Erythroblast (primary cell): ENCODE data around the gene C11orf16.
"Not testable (repeated sequence)": the region's sequence is repeated elsewhere in the genome, so short reads cannot be mapped to it uniquely, and the experiment has no call there.

Experiments
- DNase-seq, 2 experiments: peaks; one replicate each; lab custom pipeline; 2025; lab: John Stamatoyannopoulos, UW
- GATA1 ChIP-seq: IDR thresholded peaks from 2 replicates; pipeline ENCODE4 v1.6.1; 2011; ENCODE audit warnings: low read depth, mild to moderate bottlenecking, control low read depth, low read length, moderate library complexity
- POLR2A ChIP-seq: IDR thresholded peaks from 2 replicates; pipeline ENCODE4 v1.6.1; 2011; ENCODE audit warnings: mild to moderate bottlenecking, low read length

Gene C11orf16, protein sequence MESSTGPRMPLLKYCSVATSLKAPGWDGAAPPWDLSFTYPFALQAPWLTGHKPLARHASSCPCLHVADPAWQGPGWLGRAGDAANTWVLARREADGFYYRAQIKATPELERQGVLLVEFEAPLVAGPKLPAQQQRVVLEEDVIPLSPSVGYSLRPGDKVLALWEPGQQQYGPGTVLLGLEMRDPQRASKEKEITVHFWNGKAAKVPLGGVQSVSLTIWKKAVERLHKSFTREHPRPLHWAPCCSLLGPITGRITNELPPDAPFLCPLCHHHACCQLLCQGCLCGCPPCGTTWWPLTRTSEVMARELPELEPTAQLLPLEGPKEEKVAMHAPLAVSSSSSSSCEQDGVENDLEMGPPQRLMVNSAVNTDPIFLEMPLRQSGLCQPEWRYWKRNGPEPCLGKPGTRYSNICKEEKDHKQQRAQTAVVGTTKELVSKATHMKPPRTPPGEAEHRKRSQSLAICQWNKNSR

GRCh38 chr11:8932564-8933180 lies at the start of gene C11orf16:
Gene C11orf16 (minus strand): TSS chr11:8932947. CDS start chr11:8932308, 639 bp downstream.
- no peak for TF ChIP-seq POLR2A
- TF ChIP-seq GATA1, result no peak
- DNase-seq, result no peak

GRCh38 chr11:8980485-8980884 lies 47.7 kb upstream of the C11orf16 start:
- TF ChIP-seq GATA1 (no peak), POLR2A (no peak)

GRCh38 chr11:8979365-8979764 lies 46.6 kb upstream of the C11orf16 start:
- not testable (repeated sequence) for DNase-seq

More at GRCh38 chr11:8980485-8980884, 47.7 kb upstream of the C11orf16 start:
- no peak for DNase-seq

GRCh38 chr11:8973121-8973520 lies 40.4 kb upstream of the C11orf16 start:
- no peak for DNase-seq
- TF ChIP-seq GATA1 (no peak), POLR2A (no peak)

DNA sequence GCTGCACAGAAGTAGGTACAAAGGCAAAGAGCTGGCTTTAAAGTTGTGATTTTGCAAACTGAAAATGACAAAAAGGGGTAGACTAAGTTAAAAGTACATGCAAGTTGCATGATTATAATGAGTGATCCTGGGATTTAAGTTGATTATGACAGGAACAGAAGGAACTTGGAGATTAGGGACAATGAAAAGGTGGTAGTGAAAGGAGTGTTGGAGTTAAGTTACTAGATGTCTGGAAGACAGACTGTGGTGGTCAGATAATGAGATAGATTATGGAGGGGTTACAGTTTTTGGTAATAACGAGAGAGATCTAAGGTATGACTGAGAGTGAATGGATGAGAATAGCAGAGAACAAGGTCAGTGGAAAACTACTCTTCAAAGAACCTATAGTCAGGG lies 39.2 kb upstream of the C11orf16 start:
- no peak for TF ChIP-seq GATA1
- peak in 1 of 2 experiments; percentile 22 for DNase-seq

GRCh38 chr11:8971196-8971923 lies 38.6 kb upstream of the C11orf16 start:
- DNase-seq, result peak in 1 of 2 experiments; percentile 19
- no peak for TF ChIP-seq GATA1
- TF ChIP-seq POLR2A, result no peak

DNA sequence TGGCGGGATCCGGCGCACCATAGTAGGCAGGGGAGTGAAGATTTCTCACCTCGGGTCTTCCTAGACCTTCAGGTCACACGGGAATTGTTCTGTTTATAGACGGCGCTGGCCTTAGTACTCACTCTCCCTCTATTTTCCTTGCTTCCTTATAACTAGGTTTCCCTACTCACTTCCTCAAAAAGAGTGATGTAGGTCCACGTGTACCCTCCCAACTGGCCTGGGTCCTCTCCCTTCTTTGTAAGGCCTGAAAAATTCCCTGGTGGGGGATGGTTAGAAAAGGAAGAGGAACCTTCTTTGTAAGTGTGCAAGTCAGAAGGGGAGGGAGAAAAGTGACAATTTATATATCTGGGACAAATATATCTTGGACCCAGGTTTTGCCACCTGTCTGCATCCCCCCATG lies 34.4 kb upstream of the C11orf16 start:
- no peak for TF ChIP-seq GATA1
- TF ChIP-seq POLR2A, result no peak
- no peak for DNase-seq

DNA sequence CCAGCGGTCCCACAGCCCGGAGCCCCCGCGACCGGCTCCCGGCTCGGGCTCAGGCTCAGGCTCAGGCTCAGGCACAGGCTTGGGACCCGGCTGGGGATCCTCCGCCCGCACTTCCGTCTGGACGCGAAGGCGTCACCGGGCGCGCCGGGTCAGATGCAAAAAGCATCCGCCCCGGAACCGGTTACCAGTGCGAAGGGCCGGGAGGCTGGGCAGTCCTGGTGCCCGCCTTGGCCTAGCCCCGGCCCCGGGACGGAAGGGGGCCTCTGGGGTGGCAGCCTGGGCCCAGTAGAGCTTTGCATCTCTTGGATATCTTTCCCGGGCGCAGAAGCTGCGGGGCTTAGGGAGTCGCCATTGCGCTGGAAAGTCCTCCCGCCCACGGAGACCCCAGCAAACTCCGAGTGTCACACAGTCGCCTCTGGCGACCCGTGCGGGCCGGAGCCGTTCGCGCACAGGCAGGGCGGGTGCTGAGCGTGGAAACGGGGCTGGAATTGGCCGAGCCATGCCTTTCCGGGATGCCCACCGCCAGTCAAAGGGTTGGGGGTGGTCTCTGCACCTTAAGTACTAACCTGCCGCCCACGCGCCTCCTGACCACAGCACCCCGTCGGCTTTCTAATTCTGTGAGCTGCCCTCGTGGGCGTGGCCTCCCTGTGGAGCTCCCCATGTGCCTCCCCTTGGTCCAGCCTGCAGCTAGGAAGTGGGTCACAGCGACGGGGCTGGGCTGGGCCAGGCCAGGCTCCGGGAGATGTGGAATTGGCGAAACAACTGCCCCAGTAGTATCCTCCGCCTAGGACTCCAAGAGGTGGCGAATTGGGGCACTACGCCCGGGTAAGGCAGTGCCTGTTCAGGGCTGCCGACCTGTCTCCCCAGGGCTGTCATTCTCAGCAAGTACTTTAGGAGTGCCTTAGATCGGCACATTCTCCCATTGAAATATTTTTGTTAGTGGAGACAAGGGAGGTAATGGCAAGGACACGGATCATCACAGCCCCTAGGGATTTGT lies 31.9 kb upstream of the C11orf16 start, which contains the start of gene TMEM9B:
TMEM9B (minus strand) TSS at position 119 of the 997 bp plus-strand sequence. CDS start 129 bp downstream, outside the sequence.
- DNase-seq, result peak; percentile 91 to 92
- TF ChIP-seq POLR2A, result peak; percentile 97
- TF ChIP-seq GATA1, result no peak

- DNase-seq, result peak; percentile 91 to 92
- TF ChIP-seq GATA1 (no peak), POLR2A (no peak)
Measured at GRCh38 chr11:8963569-8964323, 31.0 kb upstream of the C11orf16 start.

- TF ChIP-seq POLR2A (peak; percentile 89), GATA1 (no peak)
- DNase-seq, result peak; percentile 85 to 93
Measured at GRCh38 chr11:8962841-8963240, 30.1 kb upstream of the C11orf16 start.

DNA sequence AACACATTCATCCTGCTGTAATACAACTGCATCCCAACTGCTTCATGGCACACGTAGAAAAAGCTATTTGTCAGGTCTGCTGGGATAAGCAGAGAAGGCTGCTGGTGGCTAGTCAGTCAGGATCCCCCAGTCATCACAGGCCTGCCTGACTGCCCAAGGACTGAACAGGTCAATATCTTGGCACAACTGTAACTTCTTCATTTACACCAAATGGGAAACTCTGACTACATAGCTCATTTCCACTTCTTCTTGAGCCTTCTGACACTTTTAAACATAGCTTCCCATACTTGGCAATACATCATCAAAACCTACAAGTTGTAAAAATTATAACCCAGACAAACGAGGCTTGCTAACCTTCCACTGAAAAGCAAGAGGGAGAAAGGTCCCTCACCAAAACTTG lies 28.7 kb upstream of the C11orf16 start:
- peak; percentile 10 to 36 for DNase-seq
- TF ChIP-seq GATA1 (no peak), POLR2A (no peak)
